Mammary epithelial cell (primary cell): ENCODE data around the gene PRKCZ.

ENCODE experiments used
- EZH2 ChIP-seq: IDR thresholded peaks from 2 replicates; pipeline ENCODE4 v1.6.1; 2012; ENCODE audit warnings: low read length, inconsistent platforms, borderline replicate concordance
- TF ChIP-seq, protein P1 (sequence below), 2 donors: IDR thresholded peaks in 1 of 2; conservative IDR thresholded peaks in 1 of 2; 2 replicates each; pipeline ENCODE4 v1.5.1; 2011 to 2012; ENCODE audit warnings: inconsistent platforms in 2 of 2, low read length in 2 of 2, mild to moderate bottlenecking in 2 of 2, control low read depth in 1 of 2, low read depth in 1 of 2; ENCODE audit not compliant: insufficient read depth in 1 of 2; ENCODE audit errors: extremely low read depth in 1 of 2

DNA sequence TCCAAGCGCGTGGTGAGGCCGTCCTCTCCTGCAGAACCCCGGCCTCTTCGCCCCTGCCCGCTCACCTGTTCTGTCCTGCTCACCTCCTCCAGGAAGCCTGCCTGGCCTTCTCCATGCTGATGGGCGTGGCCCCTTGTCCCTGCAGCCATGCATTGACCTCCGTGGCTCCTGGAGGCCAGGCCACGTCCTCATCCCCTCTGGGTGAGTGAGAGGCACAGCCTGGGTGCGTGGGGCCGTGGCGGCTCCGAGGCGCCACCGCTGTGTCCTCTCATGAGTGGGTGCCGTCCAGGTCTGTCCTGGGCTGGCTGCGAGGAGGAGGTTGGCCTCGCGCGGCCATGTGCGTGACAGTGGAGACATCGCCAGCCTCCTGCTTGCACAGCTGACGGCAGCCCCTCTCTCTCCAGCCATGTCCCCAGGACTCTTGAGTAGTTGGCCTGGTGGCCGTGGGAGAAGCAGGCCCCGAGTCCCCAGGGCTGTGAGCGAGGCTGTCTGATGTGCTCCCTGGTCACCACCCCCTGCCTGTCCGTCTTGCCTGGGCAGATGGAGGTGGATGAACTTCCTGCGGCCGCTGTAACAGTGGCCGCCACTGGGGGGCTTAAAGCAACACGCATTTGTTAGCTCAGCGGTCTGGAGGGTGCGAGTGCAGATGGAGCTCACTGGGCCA is 58.1 kb downstream of the PRKCZ start:
- TF ChIP-seq, protein P1, sequence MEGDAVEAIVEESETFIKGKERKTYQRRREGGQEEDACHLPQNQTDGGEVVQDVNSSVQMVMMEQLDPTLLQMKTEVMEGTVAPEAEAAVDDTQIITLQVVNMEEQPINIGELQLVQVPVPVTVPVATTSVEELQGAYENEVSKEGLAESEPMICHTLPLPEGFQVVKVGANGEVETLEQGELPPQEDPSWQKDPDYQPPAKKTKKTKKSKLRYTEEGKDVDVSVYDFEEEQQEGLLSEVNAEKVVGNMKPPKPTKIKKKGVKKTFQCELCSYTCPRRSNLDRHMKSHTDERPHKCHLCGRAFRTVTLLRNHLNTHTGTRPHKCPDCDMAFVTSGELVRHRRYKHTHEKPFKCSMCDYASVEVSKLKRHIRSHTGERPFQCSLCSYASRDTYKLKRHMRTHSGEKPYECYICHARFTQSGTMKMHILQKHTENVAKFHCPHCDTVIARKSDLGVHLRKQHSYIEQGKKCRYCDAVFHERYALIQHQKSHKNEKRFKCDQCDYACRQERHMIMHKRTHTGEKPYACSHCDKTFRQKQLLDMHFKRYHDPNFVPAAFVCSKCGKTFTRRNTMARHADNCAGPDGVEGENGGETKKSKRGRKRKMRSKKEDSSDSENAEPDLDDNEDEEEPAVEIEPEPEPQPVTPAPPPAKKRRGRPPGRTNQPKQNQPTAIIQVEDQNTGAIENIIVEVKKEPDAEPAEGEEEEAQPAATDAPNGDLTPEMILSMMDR (conservative IDR thresholded peaks at IDR 0.05 in 1 of 2, IDR thresholded peaks at IDR 0.05 in 1 of 2; ENCODE audit: extremely low read depth in 1 of 2, insufficient read depth in 1 of 2, low read depth in 1 of 2, low read length in 2 of 2): peak; percentile 19 to 22
- no peak for TF ChIP-seq EZH2
